Colonic mucosa (tissue), 4 donors: ENCODE data around the gene POLR3B. TPM values are rescaled to one million over a fixed set of nuclear protein-coding genes. Genes with fewer than 3 reads are reported as not detected.

ENCODE experiments used
- DNase-seq: peaks from one replicate; pipeline ENCODE4 v3.0.0-alpha.2; 2020
- H3K27ac ChIP-seq: fragments of 200-600 bp; one replicate; pipeline ENCODE4 v1.8.0; 2021
- H3K27me3 ChIP-seq: fragments of 200-600 bp; one replicate; pipeline ENCODE4 v1.8.0; 2021
- H3K36me3 ChIP-seq: fragments of 200-600 bp; one replicate; pipeline ENCODE4 v1.8.0; 2021
- H3K4me1 ChIP-seq: fragments of 200-600 bp; one replicate; pipeline ENCODE4 v1.8.0; 2021; ENCODE audit warnings: mild to moderate bottlenecking
- H3K4me3 ChIP-seq: fragments of 200-600 bp; one replicate; pipeline ENCODE4 v1.8.0; 2021
- H3K9ac ChIP-seq, 2 donors: one replicate each; pipeline ENCODE4 v1.7.0; 2013; ENCODE audit warnings: control low read depth in 2 of 2, low read depth in 2 of 2, low read length in 2 of 2
- H3K9me3 ChIP-seq: fragments of 200-600 bp; one replicate; pipeline ENCODE4 v1.8.0; 2021
- intact Hi-C: fragments of 100-400 bp; cut with DNase I; formaldehyde crosslinking; loops from one replicate; pipeline ENCODE4 v1.14.1; 2022
- total RNA-seq, 2 donors: library from RNA; stranded (reverse); fragmentation: NEBNext Ultra II Directional in 1 of 2; extraction: Animal tissue kit (Norgen Biotek cat#: 25700) in 1 of 2; gene quantifications; one replicate each; pipeline ENCODE4 v1.2.1, GENCODE V29; 2021
- TF ChIP-seq, protein P1 (sequence below): fragments of 200-600 bp; IDR thresholded peaks from one replicate; pipeline ENCODE4 v1.8.0; 2022; ENCODE audit warnings: antibody characterized with exemption, mild to moderate bottlenecking
- donor health status: healthy.
- donor health status: DM: no; HTN: no; CAD: no.
- donor health status: DM: no; HTN: no; CAD: no.

POLR3B gene
- total RNA-seq, 2 donors from 2014 or later, result 5.7 to 10.4 TPM

DNA sequence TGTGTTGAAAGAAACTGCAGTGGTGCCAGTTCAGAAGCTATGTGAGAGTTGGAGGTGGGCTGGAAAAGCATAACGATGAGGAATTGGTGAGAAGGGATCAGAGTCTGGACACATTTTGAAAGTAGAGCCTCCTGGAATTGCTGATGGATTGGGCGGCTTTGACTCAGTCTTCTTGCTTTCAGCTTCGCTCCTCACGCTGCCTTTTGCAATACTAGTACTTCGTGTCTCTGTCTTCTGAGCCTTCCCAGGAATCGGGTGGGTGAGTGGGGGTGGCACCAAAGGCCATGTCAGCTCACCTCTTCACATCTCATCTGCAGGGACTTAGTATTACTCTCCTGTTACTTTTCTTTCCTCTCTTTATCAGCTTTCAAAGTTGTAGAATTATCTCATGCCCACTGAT lies 123.7 kb downstream of the POLR3B start:
- Histone ChIP-seq H3K9me3 (no peaks in the 10 kb centered on the region), H3K27me3 (no peaks in the 10 kb centered on the region), H3K4me1 (no peaks in the 10 kb centered on the region), H3K9ac (no peak overlapping the region), H3K27ac (no peak overlapping the region), H3K36me3 (no peaks in the 10 kb centered on the region), H3K4me3 (no peak overlapping the region)
- TF ChIP-seq, protein P1, sequence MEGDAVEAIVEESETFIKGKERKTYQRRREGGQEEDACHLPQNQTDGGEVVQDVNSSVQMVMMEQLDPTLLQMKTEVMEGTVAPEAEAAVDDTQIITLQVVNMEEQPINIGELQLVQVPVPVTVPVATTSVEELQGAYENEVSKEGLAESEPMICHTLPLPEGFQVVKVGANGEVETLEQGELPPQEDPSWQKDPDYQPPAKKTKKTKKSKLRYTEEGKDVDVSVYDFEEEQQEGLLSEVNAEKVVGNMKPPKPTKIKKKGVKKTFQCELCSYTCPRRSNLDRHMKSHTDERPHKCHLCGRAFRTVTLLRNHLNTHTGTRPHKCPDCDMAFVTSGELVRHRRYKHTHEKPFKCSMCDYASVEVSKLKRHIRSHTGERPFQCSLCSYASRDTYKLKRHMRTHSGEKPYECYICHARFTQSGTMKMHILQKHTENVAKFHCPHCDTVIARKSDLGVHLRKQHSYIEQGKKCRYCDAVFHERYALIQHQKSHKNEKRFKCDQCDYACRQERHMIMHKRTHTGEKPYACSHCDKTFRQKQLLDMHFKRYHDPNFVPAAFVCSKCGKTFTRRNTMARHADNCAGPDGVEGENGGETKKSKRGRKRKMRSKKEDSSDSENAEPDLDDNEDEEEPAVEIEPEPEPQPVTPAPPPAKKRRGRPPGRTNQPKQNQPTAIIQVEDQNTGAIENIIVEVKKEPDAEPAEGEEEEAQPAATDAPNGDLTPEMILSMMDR, result no peak
- no peak for DNase-seq
- intact Hi-C loops, result no loop called here

DNA sequence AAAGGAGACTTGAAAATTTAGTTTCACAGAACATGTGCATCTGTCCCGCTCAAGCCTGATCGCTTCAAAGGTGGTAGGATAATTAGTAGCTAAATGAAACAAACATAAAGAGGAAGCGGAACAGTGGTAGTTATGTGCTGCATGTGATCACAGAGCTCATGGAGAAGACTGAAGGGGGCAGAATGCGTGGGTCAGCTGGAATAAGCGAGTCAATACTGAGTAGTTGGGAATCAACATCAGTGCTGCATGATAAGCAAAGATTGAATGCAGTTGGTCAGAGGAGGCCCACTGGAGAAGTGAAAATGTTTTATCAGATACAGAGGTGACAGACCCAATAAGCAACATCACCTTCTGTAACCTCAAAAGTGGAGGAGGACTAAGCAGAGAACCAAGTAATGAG lies 130.1 kb downstream of the POLR3B start:
- TF ChIP-seq, protein P1, result no peak

DNA sequence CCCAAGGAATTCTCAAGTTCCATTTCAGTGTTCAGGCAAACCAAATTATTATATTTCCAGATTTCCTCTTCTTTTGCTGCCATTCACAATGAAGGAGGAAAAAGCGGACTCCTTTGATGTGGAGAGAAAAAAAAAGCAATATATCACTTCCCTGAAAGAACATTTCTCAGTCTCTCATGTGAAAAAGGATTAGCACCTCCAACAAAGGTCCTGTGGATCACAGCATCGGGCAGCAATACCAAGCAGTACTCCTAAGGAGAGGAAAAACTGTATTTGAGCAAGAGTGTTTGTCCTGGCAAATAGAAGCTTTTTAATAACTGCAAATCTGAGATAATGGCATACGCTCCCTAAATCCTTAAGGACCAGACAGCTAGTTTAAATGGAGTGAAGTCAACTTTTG lies 131.3 kb downstream of the POLR3B start:
- TF ChIP-seq, protein P1, result no peak
- Histone ChIP-seq H3K4me3 (no peak overlapping the region), H3K27me3 (no peaks in the 10 kb centered on the region), H3K9me3 (no peaks in the 10 kb centered on the region), H3K9ac (no peak overlapping the region), H3K4me1 (no peaks in the 10 kb centered on the region), H3K36me3 (no peaks in the 10 kb centered on the region), H3K27ac (no peak overlapping the region)
- intact Hi-C loops, result no loop called here
- DNase-seq, result no peak

More for the DNA sequence above, 130.1 kb downstream of the POLR3B start:
- no peak for DNase-seq
- Histone ChIP-seq H3K4me3 (no peak overlapping the region), H3K4me1 (no peaks in the 10 kb centered on the region), H3K27ac (no peak overlapping the region), H3K36me3 (no peaks in the 10 kb centered on the region), H3K27me3 (no peaks in the 10 kb centered on the region), H3K9me3 (no peaks in the 10 kb centered on the region), H3K9ac (no peak overlapping the region)
- intact Hi-C loops, result no loop called here

DNA sequence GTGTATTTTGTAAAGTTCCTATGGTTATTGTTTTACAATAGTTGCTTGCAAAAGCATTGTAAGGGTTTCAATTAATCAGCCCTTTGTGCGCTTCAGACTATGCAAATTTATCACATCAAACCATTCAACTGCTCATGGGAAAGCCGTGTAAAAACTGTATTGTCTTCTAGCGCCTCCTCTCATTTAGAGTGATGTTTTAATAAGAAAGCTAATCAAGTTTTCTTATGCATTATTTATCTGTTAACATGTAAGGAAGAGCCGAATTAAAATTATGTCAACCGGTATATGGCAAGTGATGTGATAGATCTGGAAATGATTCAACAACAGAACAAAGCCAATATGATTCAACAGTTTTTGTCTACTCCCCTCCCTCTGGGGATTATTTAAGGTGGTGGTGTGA lies 132.7 kb downstream of the POLR3B start:
- no peak overlapping the region for H3K27ac ChIP-seq

DNA sequence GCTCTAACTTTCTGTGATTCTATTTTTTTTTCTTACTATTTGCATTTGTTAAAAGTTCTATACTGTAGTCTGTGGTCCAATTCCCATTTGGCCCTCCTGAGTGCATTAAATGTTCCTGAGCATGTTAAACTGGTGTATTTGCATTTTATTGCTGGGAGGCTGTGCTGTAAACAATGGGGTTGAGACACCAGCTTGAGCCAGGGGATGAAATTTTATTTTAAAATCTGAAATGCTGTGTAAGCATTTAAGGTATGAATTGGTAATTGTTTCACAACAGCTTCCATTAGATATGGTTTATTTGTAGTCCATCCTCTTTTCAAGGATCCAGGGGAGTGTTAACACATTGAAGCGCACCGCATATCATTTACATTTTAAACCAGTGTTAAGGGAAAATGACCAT lies 135.3 kb downstream of the POLR3B start:
- Histone ChIP-seq H3K4me1 (no peaks in the 10 kb centered on the region), H3K4me3 (no peak overlapping the region), H3K9ac (no peak overlapping the region), H3K36me3 (no peaks in the 10 kb centered on the region), H3K27ac (no peak overlapping the region), H3K9me3 (no peaks in the 10 kb centered on the region), H3K27me3 (no peaks in the 10 kb centered on the region)
- TF ChIP-seq, protein P1, result no peak
- intact Hi-C loops, result no loop called here
- no peak for DNase-seq

More for the DNA sequence above, 132.7 kb downstream of the POLR3B start:
- no peak overlapping the region for H3K4me3 ChIP-seq
- no peak overlapping the region for H3K9ac ChIP-seq
- no peaks in the 10 kb centered on the region for H3K9me3 ChIP-seq
- intact Hi-C loops, result no loop called here
- H3K27me3 ChIP-seq, result no peaks in the 10 kb centered on the region
- H3K4me1 ChIP-seq, result no peaks in the 10 kb centered on the region
- DNase-seq, result no peak
- TF ChIP-seq, protein P1, result no peak
- no peaks in the 10 kb centered on the region for H3K36me3 ChIP-seq

DNA sequence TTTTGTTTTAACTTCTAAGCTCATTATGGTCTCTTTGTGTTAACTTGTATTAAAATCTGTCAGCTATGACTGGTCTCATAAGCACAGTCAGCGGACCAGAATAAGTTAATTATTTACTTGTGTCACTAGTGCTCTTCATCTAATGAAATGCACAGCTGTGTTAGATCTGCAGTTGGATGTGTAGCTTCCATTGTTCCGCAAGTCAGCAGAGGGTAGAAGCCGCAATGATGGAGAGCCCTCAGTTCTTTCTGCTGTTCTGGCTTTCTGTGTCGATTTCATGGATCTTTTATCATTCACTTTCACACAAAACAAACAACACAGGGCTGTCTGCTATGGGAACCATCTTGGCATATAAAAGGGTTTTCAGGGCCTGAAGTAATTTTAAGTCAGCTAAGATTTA lies 136.0 kb downstream of the POLR3B start:
- H3K27me3 ChIP-seq, result no peaks in the 10 kb centered on the region
- H3K27ac ChIP-seq, result no peak overlapping the region
- H3K4me3 ChIP-seq, result no peak overlapping the region
- DNase-seq, result no peak
- TF ChIP-seq, protein P1, result no peak
- no peaks in the 10 kb centered on the region for H3K9me3 ChIP-seq
- H3K36me3 ChIP-seq, result no peaks in the 10 kb centered on the region
- H3K4me1 ChIP-seq, result no peaks in the 10 kb centered on the region
- intact Hi-C loops, result no loop called here
- H3K9ac ChIP-seq, result no peak overlapping the region
